BJ (cell line): ENCODE data around the gene BLOC1S2. TPM values are rescaled to one million over a fixed set of nuclear protein-coding genes. Genes with fewer than 3 reads are reported as not detected.

Experiments used
- CTCF ChIA-PET: fragments of 350-600 bp; formaldehyde crosslinking; extraction: SDS; loops from one replicate; lab custom pipeline; 2021; ENCODE audit warnings: antibody characterized with exemption, inconsistent platforms; lab: Yijun Ruan, JAX
- POLR2A ChIA-PET: fragments of 300-600 bp; sonication (Branson Sonifier 250); formaldehyde crosslinking; extraction: SDS; loops from one replicate; lab custom pipeline; 2021; ENCODE audit warnings: antibody characterized with exemption; lab: Charles Lee
- DNase-seq: peaks from one replicate; pipeline ENCODE4 v3.0.0-alpha.2; 2011; ENCODE audit warnings: low read depth
- H3K27me3 ChIP-seq: 2 replicates; pipeline ENCODE4 v1.6.0; 2011; ENCODE audit warnings: low read length; ENCODE audit not compliant: control insufficient read depth, insufficient read depth
- H3K36me3 ChIP-seq: 2 replicates; pipeline ENCODE4 v1.5.1; 2011; ENCODE audit warnings: low read length; ENCODE audit not compliant: control insufficient read depth, insufficient read depth
- H3K4me3 ChIP-seq: 2 replicates; pipeline ENCODE4 v1.5.1; 2011; ENCODE audit warnings: low read depth, mild to moderate bottlenecking, control low read depth, low read length
- CTCF ChIP-seq: IDR thresholded peaks from 2 replicates; pipeline ENCODE4 v1.5.1; 2011; ENCODE audit warnings: low read depth, mild to moderate bottlenecking, control low read depth, inconsistent platforms, low read length, moderate library complexity; ENCODE audit not compliant: insufficient read depth
- polyA plus RNA-seq: library from polyadenylated mRNA; depleted of rRNA; stranded (reverse); fragments of >200 nt; gene quantifications from 2 replicates; pipeline ENCODE4 v1.2.3, GENCODE V29; 2011; rRNA removed
- small RNA-seq: library from RNA; depleted of rRNA; stranded (forward); fragments of <200 nt; gene quantifications from one replicate; pipeline ENCODE3, GENCODE V24; 2012; ENCODE audit warnings: low replicate concordance, low read depth; ENCODE audit not compliant: insufficient read length

Gene BLOC1S2
- polyA plus RNA-seq, 1 experiment, result 18.7 TPM

- no peak for DNase-seq
- Histone ChIP-seq H3K27me3 (no peaks in the 10 kb centered on the region), H3K4me3 (no peak overlapping the region), H3K36me3 (peaks cover 3% of the 10 kb centered on the region)
- ChIA-PET CTCF (interaction anchor here (0.6 kb wide), 1 partner anchor 390 kb away, joined by 3 read pairs; no protein-coding TSS in a partner anchor), POLR2A (no interaction called here)
- TF ChIP-seq CTCF, result no peak
Measured at GRCh38 chr10:100223879-100224278, 62.6 kb downstream of the BLOC1S2 start.

Small RNA genes lying within 50 kb of the gene (small RNA-seq; reads per million reads assigned to genes)
- gene RNU6-422P, result not detected
- 12.6 reads per million, percentile 79 among the genes with 10 or more reads in this experiment for gene SNORA12

Other genes starting within 250 kb of the BLOC1S2 start
- not detected in 2 replicates for gene CPN1, start 204.8 kb downstream of the BLOC1S2 start, polyA plus RNA-seq
- 37.7 and 48.8 TPM in 2 replicates for gene ERLIN1, start 100.7 kb downstream of the BLOC1S2 start, polyA plus RNA-seq
- 8.7 and 16.6 TPM in 2 replicates for gene CHUK, start 57.1 kb downstream of the BLOC1S2 start, polyA plus RNA-seq
- gene CWF19L1, start 19.0 kb downstream of the BLOC1S2 start, polyA plus RNA-seq, result 14.9 and 19.9 TPM in 2 replicates
- gene PKD2L1, start 43.5 kb upstream of the BLOC1S2 start, polyA plus RNA-seq, result not detected in 2 replicates
- 32.1 and 40.8 TPM in 2 replicates for gene SCD, start 60.6 kb upstream of the BLOC1S2 start, polyA plus RNA-seq
- gene WNT8B, start 176.3 kb upstream of the BLOC1S2 start, polyA plus RNA-seq, result 0.04 TPM in 1 of 2 replicates, not detected in the other
- 6.5 and 8.3 TPM in 2 replicates for gene SEC31B, start 233.2 kb upstream of the BLOC1S2 start, polyA plus RNA-seq
- gene NDUFB8, start 243.2 kb upstream of the BLOC1S2 start, polyA plus RNA-seq, result 170 and 197 TPM in 2 replicates
- gene HIF1AN, start 249.3 kb upstream of the BLOC1S2 start, polyA plus RNA-seq, result 7.4 and 19.5 TPM in 2 replicates